ENCODE measurements around the gene SELENOW. TPM values are rescaled to one million over a fixed set of nuclear protein-coding genes. Genes with fewer than 3 reads are reported as not detected.
"Not testable (repeated sequence)": the region's sequence is repeated elsewhere in the genome, so short reads cannot be mapped to it uniquely, and the experiment has no call there.

Gene SELENOW
- total RNA-seq, 1 donor from 2014 or later = 351 TPM

GRCh38 chr19:47798904-47799266 is 20.4 kb downstream of the SELENOW start:
- Mint-ChIP-seq H3K4me3 (ENCODE audit: unreplicated experiment) (no peak overlapping the region), H3K27me3 (ENCODE audit: low read depth) (peaks cover 7% of the 10 kb centered on the region), H3K9me3 (ENCODE audit: low read depth) (peaks cover 6% of the 10 kb centered on the region), H3K36me3 (ENCODE audit: low read depth) (peaks cover 2% of the 10 kb centered on the region), H3K4me1 (ENCODE audit: low read depth) (no peaks in the 10 kb centered on the region), H3K27ac (ENCODE audit: unreplicated experiment) (no peak overlapping the region)
- no peak for TF ChIP-seq CTCF (IDR thresholded peaks at IDR 0.05)
- DNase-seq (ENCODE audit: low spot score) = no peak

- Mint-ChIP-seq H3K36me3 (ENCODE audit: low read depth) (peaks cover 2% of the 10 kb centered on the region), H3K4me1 (ENCODE audit: low read depth) (no peaks in the 10 kb centered on the region), H3K9me3 (ENCODE audit: low read depth) (peaks cover 6% of the 10 kb centered on the region), H3K27me3 (ENCODE audit: low read depth) (peaks cover 12% of the 10 kb centered on the region), H3K27ac (ENCODE audit: unreplicated experiment) (no peak overlapping the region), H3K4me3 (ENCODE audit: unreplicated experiment) (no peak overlapping the region)
- no peak for TF ChIP-seq CTCF (IDR thresholded peaks at IDR 0.05)
- no peak for DNase-seq (ENCODE audit: low spot score)
These were observed 22.8 kb downstream of the SELENOW start for GRCh38 chr19:47801270-47801669.

- Mint-ChIP-seq H3K9me3 (ENCODE audit: low read depth) (peaks cover 6% of the 10 kb centered on the region), H3K4me1 (ENCODE audit: low read depth) (no peaks in the 10 kb centered on the region)
These were observed 24.1 kb downstream of the SELENOW start for GRCh38 chr19:47802521-47803043.

GRCh38 chr19:47803148-47803547 is 24.6 kb downstream of the SELENOW start:
- H3K36me3 Mint-ChIP-seq (ENCODE audit: low read depth); H3K4me3 Mint-ChIP-seq (ENCODE audit: unreplicated experiment); H3K9me3 Mint-ChIP-seq (ENCODE audit: low read depth); H3K27ac Mint-ChIP-seq (ENCODE audit: unreplicated experiment); DNase-seq (ENCODE audit: low spot score); H3K4me1 Mint-ChIP-seq (ENCODE audit: low read depth): not testable (repeated sequence)
- H3K27me3 Mint-ChIP-seq (ENCODE audit: low read depth) = peaks cover 13% of the 10 kb centered on the region

More at GRCh38 chr19:47802521-47803043, 24.1 kb downstream of the SELENOW start:
- Mint-ChIP-seq H3K36me3 (ENCODE audit: low read depth) (peaks cover 2% of the 10 kb centered on the region), H3K27me3 (ENCODE audit: low read depth) (peaks cover 13% of the 10 kb centered on the region), H3K27ac (ENCODE audit: unreplicated experiment) (no peak overlapping the region), H3K4me3 (ENCODE audit: unreplicated experiment) (no peak overlapping the region)
- no peak for TF ChIP-seq CTCF (IDR thresholded peaks at IDR 0.05)
- no peak for DNase-seq (ENCODE audit: low spot score)

GRCh38 chr19:47803671-47804070 is 25.2 kb downstream of the SELENOW start:
- H3K4me1 Mint-ChIP-seq (ENCODE audit: low read depth); H3K36me3 Mint-ChIP-seq (ENCODE audit: low read depth); H3K27ac Mint-ChIP-seq (ENCODE audit: unreplicated experiment); H3K4me3 Mint-ChIP-seq (ENCODE audit: unreplicated experiment); H3K9me3 Mint-ChIP-seq (ENCODE audit: low read depth); DNase-seq (ENCODE audit: low spot score): not testable (repeated sequence)
- H3K27me3 Mint-ChIP-seq (ENCODE audit: low read depth) = peaks cover 13% of the 10 kb centered on the region

- H3K27ac Mint-ChIP-seq (ENCODE audit: unreplicated experiment); H3K27me3 Mint-ChIP-seq (ENCODE audit: low read depth); H3K4me1 Mint-ChIP-seq (ENCODE audit: low read depth); H3K9me3 Mint-ChIP-seq (ENCODE audit: low read depth); H3K36me3 Mint-ChIP-seq (ENCODE audit: low read depth); H3K4me3 Mint-ChIP-seq (ENCODE audit: unreplicated experiment); DNase-seq (ENCODE audit: low spot score): not testable (repeated sequence)
These were observed 25.9 kb downstream of the SELENOW start, which contains the start of gene TPRX1 for GRCh38 chr19:47804451-47804850. TSS of gene TPRX1 (minus strand) at chr19:47804551. CDS start at chr19:47804539, 12 bp downstream.

- Mint-ChIP-seq H3K9me3 (ENCODE audit: low read depth) (peaks cover 6% of the 10 kb centered on the region), H3K27me3 (ENCODE audit: low read depth) (peaks cover 8% of the 10 kb centered on the region)
These were observed 26.8 kb downstream of the SELENOW start for GRCh38 chr19:47805313-47805712.

More at GRCh38 chr19:47805313-47805712, 26.8 kb downstream of the SELENOW start:
- no peak for TF ChIP-seq CTCF (IDR thresholded peaks at IDR 0.05)
- DNase-seq (ENCODE audit: low spot score) = no peak
- peaks cover 2% of the 10 kb centered on the region for H3K36me3 Mint-ChIP-seq (ENCODE audit: low read depth)
- H3K4me3 Mint-ChIP-seq (ENCODE audit: unreplicated experiment) = no peak overlapping the region
- no peak overlapping the region for H3K27ac Mint-ChIP-seq (ENCODE audit: unreplicated experiment)
- H3K4me1 Mint-ChIP-seq (ENCODE audit: low read depth) = no peaks in the 10 kb centered on the region
